ENCODE measurements around the gene AWAT2. TPM values are rescaled to one million over a fixed set of nuclear protein-coding genes. Genes with fewer than 3 reads are reported as not detected.

Gene AWAT2
- total and polyA plus RNA-seq, 2 experiments from 2014 or later: not detected

DNA sequence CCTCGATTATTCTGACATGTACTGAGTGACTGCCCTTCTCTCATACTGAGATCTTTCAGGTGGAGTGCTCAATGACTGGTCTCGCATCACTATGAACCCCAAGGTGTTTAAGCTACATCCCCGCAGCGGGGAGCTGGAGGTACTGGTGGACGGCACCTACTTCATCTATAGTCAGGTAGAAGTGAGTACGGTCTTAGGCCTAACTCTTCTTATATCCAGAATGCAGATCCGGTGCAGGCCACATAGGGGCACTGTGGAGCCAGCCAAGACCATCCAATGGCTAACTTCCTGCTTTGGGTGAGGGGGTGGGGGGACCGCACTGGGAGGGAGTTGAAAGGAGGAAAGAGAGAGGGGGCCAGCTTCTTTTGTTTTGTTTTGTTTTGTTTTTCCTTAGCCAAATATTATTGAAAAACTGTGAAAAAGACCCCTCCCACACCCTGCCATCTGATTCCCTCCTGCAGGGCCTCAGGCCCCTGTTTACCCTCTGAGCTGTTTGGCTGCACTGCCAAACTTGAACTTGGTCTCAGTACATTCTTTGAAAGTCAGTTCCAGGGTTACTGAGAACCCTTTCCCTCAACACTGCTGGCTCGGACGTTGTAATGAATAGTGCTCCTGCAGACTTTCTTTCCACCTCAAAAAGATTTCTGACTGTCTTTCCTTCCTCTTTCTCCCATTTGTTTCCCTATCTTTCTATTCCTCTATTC lies 16.2 kb downstream of the AWAT2 start:
- Histone ChIP-seq H3F3A (ENCODE audit: insufficient read depth) (no peaks in the 10 kb centered on the region), H3K9me3 (ENCODE audit: low read depth) (no peaks in the 10 kb centered on the region), H4K20me1 (ENCODE audit: insufficient read depth) (no peaks in the 10 kb centered on the region), H3K9ac (no peak overlapping the region), H3K4me3 (no peak overlapping the region), H2AFZ (no peak overlapping the region), H3K36me3 (ENCODE audit: low read depth) (no peaks in the 10 kb centered on the region), H3K9me2 (ENCODE audit: insufficient read depth) (no peaks in the 10 kb centered on the region), H3K27ac (no peak overlapping the region), H3K79me2 (ENCODE audit: insufficient read depth) (no peaks in the 10 kb centered on the region), H3K27me3 (replicated peaks; ENCODE audit: insufficient read depth) (no peaks in the 10 kb centered on the region), H3K4me1 (ENCODE audit: insufficient read depth) (no peaks in the 10 kb centered on the region), H3K4me2 (ENCODE audit: unreplicated experiment) (no peak overlapping the region)
- DNase-seq: peak; percentile 48
- TF ChIP-seq EZH2 (IDR thresholded peaks at IDR 0.05; ENCODE audit: insufficient read depth, poor library complexity, severe bottlenecking) (no peak), EZH2phosphoT487 (IDR thresholded peaks at IDR 0.05; ENCODE audit: insufficient read depth, low read depth) (no peak)
- WGBS, 2 experiments (ENCODE audit: low coverage in 1 of 2, low lambda C conversion rate in 2 of 2, missing lambda C conversion rate in 2 of 2): 35 to 50% methylated on average over 8 to 10 of the region's 10 CpGs
- in situ Hi-C loops (cut with MboI): loop anchor here (10.0 kb wide), 1 partner anchor 61 kb away; no protein-coding TSS in a partner anchor

DNA sequence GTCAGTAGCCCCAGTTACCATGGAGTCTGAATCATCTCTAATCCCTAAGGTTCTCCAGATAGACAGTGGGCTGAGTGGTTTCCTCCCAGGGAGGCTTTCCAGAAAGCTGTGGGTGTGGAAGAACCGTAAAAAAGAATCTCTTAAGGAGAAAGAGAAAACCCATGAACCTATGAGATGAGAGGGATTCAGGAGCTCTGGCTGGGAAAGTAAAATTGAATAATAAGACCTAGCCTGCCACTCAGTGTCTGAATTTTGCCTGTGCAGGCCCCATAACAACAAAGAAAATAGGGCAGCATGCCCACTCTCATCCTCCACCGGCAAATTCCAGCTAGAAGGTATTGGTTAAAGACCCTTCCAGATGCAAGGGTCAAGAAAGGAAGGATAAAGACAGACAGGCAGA lies 16.9 kb downstream of the AWAT2 start:
- no peak overlapping the region for H3K27ac ChIP-seq
- no peaks in the 10 kb centered on the region for H3K27me3 ChIP-seq (replicated peaks; ENCODE audit: insufficient read depth)
- H3F3A ChIP-seq (ENCODE audit: insufficient read depth): no peaks in the 10 kb centered on the region
- H3K36me3 ChIP-seq (ENCODE audit: low read depth): no peaks in the 10 kb centered on the region
- no peak overlapping the region for H3K9ac ChIP-seq
- no peak overlapping the region for H3K4me3 ChIP-seq
- no peaks in the 10 kb centered on the region for H4K20me1 ChIP-seq (ENCODE audit: insufficient read depth)
- H3K4me1 ChIP-seq (ENCODE audit: insufficient read depth): no peaks in the 10 kb centered on the region
- no peaks in the 10 kb centered on the region for H3K9me3 ChIP-seq (ENCODE audit: low read depth)
- DNase-seq: no peak
- no peak overlapping the region for H3K4me2 ChIP-seq (ENCODE audit: unreplicated experiment)
- no peak for TF ChIP-seq EZH2 (IDR thresholded peaks at IDR 0.05; ENCODE audit: insufficient read depth, poor library complexity, severe bottlenecking)
- no peak for TF ChIP-seq EZH2phosphoT487 (IDR thresholded peaks at IDR 0.05; ENCODE audit: insufficient read depth, low read depth)
- H3K79me2 ChIP-seq (ENCODE audit: insufficient read depth): no peaks in the 10 kb centered on the region
- 0 to 8% methylated on average over 2 of the region's 2 CpGs for WGBS, 2 experiments (ENCODE audit: low coverage in 1 of 2, low lambda C conversion rate in 2 of 2, missing lambda C conversion rate in 2 of 2)
- in situ Hi-C loops (cut with MboI): loop anchor here (10.0 kb wide), 1 partner anchor 62 kb away; no protein-coding TSS in a partner anchor
- H3K9me2 ChIP-seq (ENCODE audit: insufficient read depth): no peaks in the 10 kb centered on the region
- no peak overlapping the region for H2AFZ ChIP-seq

DNA sequence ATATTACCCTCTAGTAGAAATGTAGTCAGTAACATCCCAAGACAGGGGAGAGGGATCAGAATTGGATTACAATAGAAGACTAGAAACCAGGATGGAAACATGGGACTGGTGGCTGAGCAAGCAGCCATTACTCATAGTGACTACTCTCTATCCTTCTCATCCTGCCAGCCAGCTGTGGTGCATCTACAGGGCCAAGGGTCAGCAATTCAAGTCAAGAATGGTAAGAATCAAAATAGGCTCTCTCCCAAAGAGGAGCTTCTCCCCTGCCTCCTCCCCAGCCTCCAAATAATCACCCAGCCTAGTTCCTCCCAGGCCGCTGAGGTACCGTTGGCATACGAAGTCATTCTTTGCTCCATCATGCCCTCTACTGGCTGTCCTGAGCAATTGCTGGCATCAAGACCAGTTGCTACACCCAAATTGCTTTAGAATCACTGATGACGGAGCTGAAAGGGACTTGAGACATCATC lies 19.4 kb downstream of the AWAT2 start:
- no peak overlapping the region for H3K4me2 ChIP-seq (ENCODE audit: unreplicated experiment)
- no peaks in the 10 kb centered on the region for H3K9me3 ChIP-seq (ENCODE audit: low read depth)
- peak; percentile 71 for DNase-seq
- no peaks in the 10 kb centered on the region for H3K9me2 ChIP-seq (ENCODE audit: insufficient read depth)
- WGBS, 2 experiments (ENCODE audit: low coverage in 1 of 2, low lambda C conversion rate in 2 of 2, missing lambda C conversion rate in 2 of 2): 7 to 15% methylated on average over 4 of the region's 4 CpGs
- H3K27me3 ChIP-seq (replicated peaks; ENCODE audit: insufficient read depth): no peaks in the 10 kb centered on the region
- no peaks in the 10 kb centered on the region for H3K4me1 ChIP-seq (ENCODE audit: insufficient read depth)
- TF ChIP-seq EZH2phosphoT487 (IDR thresholded peaks at IDR 0.05; ENCODE audit: insufficient read depth, low read depth) (no peak), EZH2 (IDR thresholded peaks at IDR 0.05; ENCODE audit: insufficient read depth, poor library complexity, severe bottlenecking) (no peak)
- H3K79me2 ChIP-seq (ENCODE audit: insufficient read depth): no peaks in the 10 kb centered on the region
- no peaks in the 10 kb centered on the region for H3K36me3 ChIP-seq (ENCODE audit: low read depth)
- no peak overlapping the region for H3K9ac ChIP-seq
- no peak overlapping the region for H2AFZ ChIP-seq
- no peaks in the 10 kb centered on the region for H4K20me1 ChIP-seq (ENCODE audit: insufficient read depth)
- no peaks in the 10 kb centered on the region for H3F3A ChIP-seq (ENCODE audit: insufficient read depth)
- no peak overlapping the region for H3K27ac ChIP-seq
- in situ Hi-C loops (cut with MboI): loop anchor here (10.0 kb wide), 1 partner anchor 64 kb away; no protein-coding TSS in a partner anchor
- no peak overlapping the region for H3K4me3 ChIP-seq

DNA sequence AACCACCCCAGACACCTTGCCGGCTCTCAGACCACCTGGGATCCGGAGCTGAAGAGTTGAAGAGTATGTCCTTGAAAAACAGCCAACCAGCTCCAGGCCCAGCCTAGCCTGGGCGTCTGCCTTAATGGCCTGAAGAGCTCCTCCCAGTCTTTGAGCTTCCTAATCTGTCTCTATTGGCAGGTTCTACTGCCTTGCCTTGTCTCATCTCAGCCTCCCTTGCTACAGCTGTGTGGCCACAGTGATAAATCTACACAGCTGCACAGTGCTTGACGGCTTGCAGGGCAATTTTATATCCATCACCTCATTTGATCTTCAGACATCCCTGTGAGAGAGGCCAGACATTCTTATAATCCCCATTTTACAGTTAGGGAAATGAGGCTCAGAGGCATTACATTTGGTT lies 19.9 kb downstream of the AWAT2 start:
- H4K20me1 ChIP-seq (ENCODE audit: insufficient read depth): no peaks in the 10 kb centered on the region

More for the DNA sequence above, 19.9 kb downstream of the AWAT2 start:
- in situ Hi-C loops (cut with MboI): loop anchor here (10.0 kb wide), 1 partner anchor 65 kb away; no protein-coding TSS in a partner anchor
- no peaks in the 10 kb centered on the region for H3K9me2 ChIP-seq (ENCODE audit: insufficient read depth)
- no peaks in the 10 kb centered on the region for H3F3A ChIP-seq (ENCODE audit: insufficient read depth)
- no peaks in the 10 kb centered on the region for H3K4me1 ChIP-seq (ENCODE audit: insufficient read depth)
- no peak overlapping the region for H3K4me2 ChIP-seq (ENCODE audit: unreplicated experiment)
- H2AFZ ChIP-seq: no peak overlapping the region
- H3K36me3 ChIP-seq (ENCODE audit: low read depth): no peaks in the 10 kb centered on the region
- 47 to 75% methylated on average over 3 to 4 of the region's 4 CpGs for WGBS, 2 experiments (ENCODE audit: low coverage in 1 of 2, low lambda C conversion rate in 2 of 2, missing lambda C conversion rate in 2 of 2)
- H3K27me3 ChIP-seq (replicated peaks; ENCODE audit: insufficient read depth): no peaks in the 10 kb centered on the region
- DNase-seq: no peak
- H3K27ac ChIP-seq: no peak overlapping the region
- TF ChIP-seq EZH2phosphoT487 (IDR thresholded peaks at IDR 0.05; ENCODE audit: insufficient read depth, low read depth): no peak
- TF ChIP-seq EZH2 (IDR thresholded peaks at IDR 0.05; ENCODE audit: insufficient read depth, poor library complexity, severe bottlenecking): no peak
- H3K4me3 ChIP-seq: no peak overlapping the region
- no peaks in the 10 kb centered on the region for H3K9me3 ChIP-seq (ENCODE audit: low read depth)
- H3K79me2 ChIP-seq (ENCODE audit: insufficient read depth): no peaks in the 10 kb centered on the region
- no peak overlapping the region for H3K9ac ChIP-seq
